ENCODE measurements around the gene SOCS3.
A peak's percentile ranks its signal among the peaks of the same experiment; 100 is the strongest.

SOCS3 gene

DNA sequence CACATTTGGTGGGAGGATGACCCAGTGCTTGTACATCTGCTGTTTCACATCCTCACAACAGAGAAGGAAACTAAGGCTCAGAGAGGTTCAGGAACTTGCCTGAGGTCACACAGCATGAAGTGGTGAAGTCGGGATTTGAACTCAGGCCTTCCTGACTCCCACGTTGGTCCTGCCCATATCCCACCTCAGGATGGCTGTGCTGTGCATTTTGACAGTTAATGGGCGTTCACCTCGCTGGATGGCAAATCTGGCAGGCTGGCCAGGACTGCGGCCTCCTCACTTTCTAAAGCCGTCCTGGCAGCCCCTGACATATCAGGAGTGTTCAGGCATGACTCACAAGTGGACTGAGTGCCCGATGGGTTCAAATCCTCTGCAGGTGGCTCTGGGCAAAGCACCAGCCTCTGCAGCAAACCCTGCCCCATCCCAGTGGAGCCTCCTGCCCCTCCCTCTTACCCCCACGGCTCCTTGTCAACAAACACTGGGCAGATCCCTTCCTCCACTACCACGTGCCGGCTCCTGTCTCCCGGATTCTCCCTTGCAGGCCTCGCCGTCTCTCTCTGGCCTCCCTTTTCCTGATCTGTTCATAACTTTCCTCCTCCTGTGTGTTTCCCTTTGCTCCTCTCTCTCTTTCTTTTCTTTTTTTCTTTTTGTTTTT, 29.2 kb downstream of the SOCS3 start:
- DNase-seq (ENCODE audit: low read depth in 2 of 2): no peak

DNA sequence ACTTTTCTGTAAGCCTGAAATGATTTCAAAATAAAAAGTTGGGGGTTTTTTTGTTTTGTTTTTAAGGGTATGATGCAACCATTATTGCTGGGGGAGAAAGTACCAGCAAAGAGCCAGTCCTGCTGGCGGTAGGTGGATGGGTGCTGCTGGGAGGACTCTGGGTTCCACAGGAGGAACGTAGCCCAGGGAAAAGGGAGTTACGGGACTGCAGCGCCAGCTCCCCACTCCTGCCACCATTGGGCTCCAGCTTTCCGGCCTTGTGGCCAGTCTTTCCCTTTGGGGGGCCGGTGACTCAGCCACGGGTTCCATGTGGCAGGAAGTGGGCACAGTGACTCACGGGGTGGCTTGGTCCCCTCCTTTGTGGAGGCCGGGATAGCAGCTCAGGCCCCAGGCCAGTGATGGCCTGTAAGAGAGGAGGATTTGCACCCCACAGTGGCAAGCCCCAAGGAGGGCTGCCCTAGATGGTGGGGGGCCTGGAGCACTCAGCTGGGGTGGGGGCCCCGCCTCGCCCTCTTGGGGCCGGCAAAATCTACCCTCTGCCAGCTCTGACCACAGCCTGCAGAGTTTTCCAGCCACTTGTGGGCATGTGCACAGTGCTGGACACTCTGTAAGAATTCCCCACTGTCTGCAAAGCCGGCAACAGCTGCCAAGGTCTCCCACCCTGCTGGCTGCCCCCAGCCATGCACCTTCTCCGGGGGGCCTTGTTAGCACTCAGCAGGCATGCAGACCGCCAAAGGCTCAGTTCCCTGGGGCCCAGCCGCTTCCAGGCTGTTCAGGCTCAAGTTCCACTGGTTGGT, 30.4 kb downstream of the SOCS3 start:
- DNase-seq (ENCODE audit: low read depth in 2 of 2): no peak

DNA sequence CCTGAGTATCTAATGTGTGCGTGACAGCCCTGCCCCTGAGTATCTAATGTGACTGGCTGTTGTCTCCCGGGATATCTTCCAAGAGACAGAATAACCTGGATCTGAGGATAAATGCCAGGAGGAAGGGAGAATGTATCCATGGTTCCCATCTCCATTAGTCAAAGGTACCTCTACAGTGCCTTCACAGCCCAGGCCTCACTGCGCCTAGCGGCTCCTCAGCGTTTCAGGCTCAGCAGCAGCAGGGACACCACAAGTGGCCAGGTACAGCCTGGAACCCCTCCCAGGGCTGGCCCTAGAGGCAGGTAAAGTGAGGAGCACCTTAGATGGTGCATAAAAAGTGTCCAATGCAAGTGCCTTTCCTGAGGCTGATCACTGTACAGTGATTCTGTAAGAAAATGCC, 32.0 kb downstream of the SOCS3 start:
- DNase-seq (ENCODE audit: low read depth in 2 of 2): no peak

DNA sequence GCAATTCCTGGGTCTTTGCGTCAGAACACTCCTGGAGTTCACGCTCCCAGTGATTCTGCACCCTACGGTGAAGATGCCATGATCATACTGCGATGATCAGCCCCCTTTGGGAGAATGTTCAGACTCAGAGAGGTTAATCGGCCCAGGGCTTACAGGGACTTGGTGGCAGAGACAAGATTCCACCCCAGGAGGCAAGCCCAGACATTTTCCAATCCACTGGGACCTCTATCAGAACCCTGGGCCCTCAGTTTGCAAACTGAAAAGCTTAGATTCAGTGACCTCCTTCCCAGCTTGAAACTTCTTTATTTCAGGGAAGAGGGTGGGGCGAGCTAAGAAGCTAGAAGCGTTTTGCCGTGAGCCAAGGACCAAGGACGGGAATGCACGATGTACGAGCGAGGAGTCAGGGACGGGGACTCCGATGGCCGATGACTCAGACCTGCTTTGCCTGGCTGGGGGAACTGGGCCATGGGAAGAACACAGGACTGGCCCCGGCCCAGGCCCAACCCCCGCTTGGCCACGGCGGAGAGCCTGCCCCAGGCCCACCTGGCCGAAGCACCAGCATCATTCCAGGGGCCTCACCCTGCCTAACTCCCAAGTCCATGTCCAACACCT, 34.7 kb downstream of the SOCS3 start:
- DNase-seq (ENCODE audit: low read depth in 2 of 2): no peak

- no peak for DNase-seq (ENCODE audit: low read depth in 2 of 2)
Observed at GRCh38 chr17:78324391-78325075, 35.3 kb downstream of the SOCS3 start.

GRCh38 chr17:78323826-78324390, 36.0 kb downstream of the SOCS3 start:
- DNase-seq (ENCODE audit: low read depth in 2 of 2): no peak

DNA sequence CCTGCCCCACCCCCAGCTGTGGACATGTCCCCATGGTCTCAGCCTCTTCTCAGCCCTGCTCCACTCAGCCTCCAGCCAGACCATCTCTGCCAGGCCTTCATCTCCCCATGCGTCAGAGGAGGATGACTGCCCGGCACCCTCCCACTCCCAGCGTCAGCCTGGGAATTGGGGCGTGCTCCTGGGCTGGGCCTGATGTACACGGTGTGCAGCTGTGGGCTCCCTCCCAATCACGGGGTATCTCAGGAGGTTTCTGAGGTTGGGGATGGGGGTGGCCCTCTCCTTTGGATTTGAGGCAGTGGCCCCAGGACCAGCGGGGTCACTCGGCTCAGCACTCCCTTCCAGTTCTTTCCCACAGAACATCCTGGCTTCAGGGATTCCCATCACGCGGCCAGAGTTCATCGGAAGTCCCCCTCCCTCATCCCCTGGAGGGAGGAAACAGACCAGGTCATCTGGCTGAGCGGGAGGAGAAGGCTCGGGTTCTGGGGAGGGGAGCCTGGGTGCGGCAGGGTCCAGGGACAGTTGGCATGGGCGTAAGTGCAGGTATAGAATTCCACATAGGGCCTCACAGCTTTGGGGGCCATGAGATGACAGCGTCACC, 36.9 kb downstream of the SOCS3 start:
- DNase-seq (ENCODE audit: low read depth in 2 of 2): no peak

- no peak for DNase-seq (ENCODE audit: low read depth in 2 of 2)
Observed at GRCh38 chr17:78322327-78322857, 37.5 kb downstream of the SOCS3 start.

DNA sequence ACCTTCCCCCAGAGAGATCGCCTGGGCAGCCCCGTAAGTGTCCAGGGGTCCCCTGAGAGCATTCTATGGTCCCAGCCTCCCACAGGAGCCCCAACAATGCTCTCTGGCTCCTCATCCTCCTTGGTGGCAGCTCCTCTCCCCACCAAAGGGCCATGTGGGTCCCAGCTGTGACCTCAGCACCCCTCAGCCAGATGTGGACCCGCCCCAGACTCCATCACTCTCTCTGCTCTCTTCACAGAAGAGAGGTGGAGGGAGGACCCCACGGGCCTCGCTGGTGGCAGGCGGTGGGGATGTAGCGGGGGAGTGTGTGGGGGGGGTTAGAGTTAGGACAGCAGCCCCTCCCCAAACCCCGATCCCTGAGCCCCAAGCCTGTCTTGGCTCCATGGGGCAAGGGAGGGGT, 41.0 kb downstream of the SOCS3 start:
- DNase-seq (ENCODE audit: low read depth in 2 of 2): no peak

- DNase-seq (ENCODE audit: low read depth in 2 of 2): no peak
Observed at GRCh38 chr17:78318407-78318806, 41.5 kb downstream of the SOCS3 start.

- DNase-seq (ENCODE audit: low read depth in 2 of 2): no peak
Observed at GRCh38 chr17:78317794-78318400, 42.0 kb downstream of the SOCS3 start.

DNA sequence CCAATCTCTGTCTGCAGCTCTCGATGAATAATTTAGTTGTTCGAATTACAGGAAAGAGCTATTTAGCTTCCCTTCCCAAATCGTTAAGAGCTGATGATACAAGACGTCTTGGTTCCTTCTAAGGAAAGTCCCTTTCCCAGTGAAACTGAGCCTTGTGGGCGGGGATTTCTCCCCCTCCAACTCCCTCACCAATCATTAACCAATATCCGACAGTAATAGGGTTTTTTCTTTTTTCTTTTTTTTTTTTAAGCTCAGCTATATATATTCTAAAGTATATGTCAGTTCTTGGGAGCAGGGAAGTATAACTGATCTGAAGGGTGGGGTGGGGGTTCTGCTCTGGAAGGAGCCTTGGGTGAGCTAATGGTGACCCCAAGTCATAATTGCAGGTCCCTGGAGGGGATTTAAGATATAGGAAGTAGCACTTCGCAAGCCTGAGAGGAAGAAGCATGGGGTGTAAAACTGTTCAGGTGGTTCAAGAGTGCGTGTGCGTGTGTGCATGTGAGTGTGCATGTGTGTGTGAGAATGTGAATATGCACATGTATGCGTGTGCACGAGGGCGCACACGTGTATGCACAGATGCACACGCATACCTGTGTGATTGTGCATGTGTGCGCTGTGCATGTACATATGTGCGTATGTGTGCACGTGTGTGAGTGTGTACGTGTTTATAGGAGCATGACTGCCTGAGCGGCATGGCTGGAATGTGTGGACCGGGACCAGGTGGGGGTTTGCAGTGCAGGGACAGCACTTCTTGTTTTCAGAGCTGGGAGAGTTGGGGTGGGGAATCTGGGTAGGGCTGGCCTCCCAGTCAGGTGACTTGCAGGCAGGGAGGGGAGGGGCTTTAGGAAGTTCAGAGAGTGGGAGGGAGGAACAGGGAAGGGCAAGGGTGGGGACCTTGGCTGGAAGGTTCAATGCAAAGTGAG, 42.7 kb downstream of the SOCS3 start:
- no peak for DNase-seq (ENCODE audit: low read depth in 2 of 2)

DNA sequence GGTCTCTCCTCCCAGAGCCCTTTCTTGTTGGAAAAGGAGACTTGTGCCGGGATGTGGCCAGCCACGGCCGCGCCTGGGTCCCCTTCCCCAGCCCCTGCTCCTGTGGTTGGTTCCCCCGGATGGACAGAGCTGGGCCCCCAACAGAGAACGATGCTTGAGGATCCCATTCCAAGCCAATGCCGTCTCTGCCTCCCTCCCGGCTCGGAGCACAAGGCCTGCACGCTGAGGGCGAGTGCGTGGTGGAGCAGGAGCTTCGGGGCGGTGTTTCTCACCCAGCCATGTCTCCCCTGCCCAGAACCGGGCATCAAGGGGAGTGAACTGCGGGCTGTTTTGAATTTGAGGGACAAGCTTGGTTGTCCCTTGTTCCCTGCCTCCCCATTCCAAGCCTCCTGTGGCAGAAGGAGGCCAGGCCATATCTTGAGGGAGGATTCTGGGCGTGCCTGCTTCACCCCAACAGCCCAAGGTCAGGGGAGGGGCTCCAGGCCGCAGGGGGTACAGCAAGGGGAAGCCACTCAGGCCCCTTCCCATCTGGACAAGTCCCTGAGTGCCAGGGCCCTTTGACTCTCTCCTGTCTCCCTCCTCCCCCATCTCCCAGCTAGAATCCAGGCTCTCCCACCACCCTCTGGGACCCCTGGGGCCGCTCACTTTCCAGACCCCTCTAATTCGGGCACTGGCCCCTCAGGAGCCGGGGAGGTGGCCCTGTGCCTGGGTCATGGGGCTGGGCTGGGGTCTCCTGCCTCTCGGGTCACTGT, 43.6 kb downstream of the SOCS3 start:
- no peak for DNase-seq (ENCODE audit: low read depth in 2 of 2)

GRCh38 chr17:78315355-78316114, 44.3 kb downstream of the SOCS3 start:
- DNase-seq (ENCODE audit: low read depth in 2 of 2): peak in 1 of 2 donors; percentile 35

- DNase-seq (ENCODE audit: low read depth in 2 of 2): no peak
Observed at GRCh38 chr17:78314683-78315354, 45.1 kb downstream of the SOCS3 start.

DNA sequence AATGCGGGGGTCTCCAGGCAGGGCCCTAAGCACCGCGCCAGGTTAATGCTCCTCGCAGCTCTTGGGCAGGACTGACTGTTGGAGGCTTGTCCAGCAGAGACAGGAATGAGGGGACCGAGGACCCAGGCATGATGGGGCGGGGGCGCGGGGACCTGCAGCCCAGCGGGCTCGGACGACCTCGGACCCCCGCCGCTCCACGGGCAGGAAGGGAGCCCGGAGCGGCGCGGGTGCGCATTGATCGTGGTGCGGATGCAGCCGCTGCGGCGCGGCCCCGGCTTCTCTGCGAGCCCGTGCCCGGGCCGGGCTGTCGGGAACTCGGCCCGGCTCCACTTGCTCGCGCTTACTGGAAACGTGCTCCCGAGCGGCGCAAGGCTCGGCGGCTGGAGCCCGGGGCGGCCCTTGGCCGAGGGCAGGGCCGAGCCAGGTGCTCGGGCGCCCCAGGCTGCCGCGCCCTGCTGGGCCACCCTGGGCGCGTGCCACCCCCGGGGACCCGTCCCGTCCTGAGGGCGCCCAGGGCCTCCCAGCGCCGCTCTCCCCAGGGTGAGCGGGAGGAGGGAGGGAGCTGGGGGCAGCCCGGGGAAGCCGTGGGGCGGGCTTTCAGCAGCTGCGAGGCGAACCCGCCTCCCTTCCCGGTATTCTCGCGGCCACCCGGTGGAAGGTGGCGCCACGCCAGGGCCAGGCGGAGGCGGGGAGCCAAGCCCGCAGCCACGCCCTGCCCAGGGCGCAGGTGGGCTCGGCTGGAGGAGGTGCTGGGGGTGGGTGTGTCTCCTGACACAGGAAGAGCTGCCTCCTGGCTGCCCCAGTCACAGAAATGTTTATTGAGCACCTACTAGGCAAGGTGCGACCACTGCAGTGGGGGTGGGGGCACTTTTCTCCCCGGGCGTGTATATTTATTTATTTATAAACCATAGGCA, 45.9 kb downstream of the SOCS3 start:
- peak; percentile 26 to 39 for DNase-seq (ENCODE audit: low read depth in 2 of 2)

Measured in stimulated activated CD4-positive, alpha-beta T cell treated with anti-CD3 and anti-CD28 coated beads, Interleukin-1b, Interleukin-23, amount 100 ng/mL, for 1 hour (primary cell).